22Rv1 (cell line): ENCODE results near the gene MAML3.

Source experiments
- H3K27ac ChIP-seq: fragments of 450-650 bp; 2 replicates; pipeline ENCODE4 v1.5.1; 2017
- CTCF ChIP-seq: fragments of 450-650 bp; IDR thresholded peaks from 2 replicates; pipeline ENCODE4 v1.5.1; 2017; ENCODE audit warnings: mild to moderate bottlenecking
- ZFX ChIP-seq: fragments of 450-650 bp; IDR thresholded peaks from 2 replicates; pipeline ENCODE4 v1.6.1; 2017; ENCODE audit warnings: antibody characterized with exemption, borderline replicate concordance

Gene MAML3

GRCh38 chr4:139760567-139760966 lies 393.4 kb downstream of the MAML3 start:
- TF ChIP-seq CTCF, result no peak
- no peak for TF ChIP-seq ZFX
- no peak overlapping the region for H3K27ac ChIP-seq

DNA sequence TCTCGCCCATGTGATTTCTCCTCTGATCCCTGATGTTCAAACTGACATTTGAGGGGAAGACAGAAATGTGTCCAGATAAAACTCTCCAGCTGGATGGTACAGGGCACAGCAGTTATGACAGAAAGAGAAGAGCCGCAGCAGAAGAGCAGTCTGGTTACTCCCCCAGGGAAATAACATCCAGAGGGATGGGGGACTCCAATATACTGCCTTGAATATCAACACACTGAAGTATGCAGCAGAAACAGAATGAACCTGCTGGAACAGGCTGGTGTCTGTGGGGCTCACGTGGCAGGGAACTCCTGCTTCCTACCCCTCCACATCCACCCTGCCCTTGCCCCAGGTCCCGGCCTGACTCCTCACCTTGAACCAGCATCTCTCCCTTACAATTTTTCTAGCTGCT lies 394.9 kb downstream of the MAML3 start:
- TF ChIP-seq CTCF, result no peak
- no peak for TF ChIP-seq ZFX
- no peak overlapping the region for H3K27ac ChIP-seq

DNA sequence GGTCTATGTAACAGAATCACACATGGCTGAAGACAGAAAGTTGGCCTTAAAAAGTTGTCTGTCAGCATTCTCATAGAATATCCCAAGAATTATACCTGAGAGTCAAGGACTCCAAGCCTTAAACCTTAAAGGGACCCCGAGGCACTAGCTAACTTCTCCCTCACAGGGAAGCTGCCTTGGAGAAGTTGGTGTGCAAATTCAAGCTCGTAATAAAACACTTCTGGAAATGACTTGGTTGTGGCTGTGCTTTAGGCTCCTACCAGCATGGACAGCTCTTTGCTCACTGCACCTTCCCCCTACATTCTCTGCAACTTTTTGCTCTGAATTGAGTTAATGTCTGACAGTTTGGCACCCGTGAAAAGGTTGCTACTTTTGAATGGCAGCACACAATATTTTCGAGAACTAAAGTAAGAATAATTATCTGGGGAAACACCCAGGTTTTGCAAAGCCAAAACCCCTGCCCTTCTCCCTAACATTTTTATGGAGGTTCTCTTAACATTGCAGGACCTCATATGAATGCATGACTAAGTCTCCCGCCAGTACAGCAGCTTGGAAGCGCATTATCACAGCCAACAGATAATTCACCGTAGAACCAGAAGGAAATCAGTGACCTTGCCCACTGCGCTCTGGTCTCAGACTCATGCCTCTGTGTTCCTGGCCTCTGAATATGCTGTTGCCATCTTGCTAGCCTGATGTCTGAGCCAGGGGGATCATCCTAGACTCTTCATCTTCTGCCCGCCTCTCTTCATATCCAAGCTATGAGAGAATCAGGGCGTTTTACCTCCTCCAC lies 397.4 kb downstream of the MAML3 start:
- no peak overlapping the region for H3K27ac ChIP-seq
- TF ChIP-seq ZFX (no peak), CTCF (no peak)

- TF ChIP-seq CTCF, result no peak
- TF ChIP-seq ZFX, result no peak
These were observed 399.0 kb downstream of the MAML3 start for GRCh38 chr4:139754938-139755337.

DNA sequence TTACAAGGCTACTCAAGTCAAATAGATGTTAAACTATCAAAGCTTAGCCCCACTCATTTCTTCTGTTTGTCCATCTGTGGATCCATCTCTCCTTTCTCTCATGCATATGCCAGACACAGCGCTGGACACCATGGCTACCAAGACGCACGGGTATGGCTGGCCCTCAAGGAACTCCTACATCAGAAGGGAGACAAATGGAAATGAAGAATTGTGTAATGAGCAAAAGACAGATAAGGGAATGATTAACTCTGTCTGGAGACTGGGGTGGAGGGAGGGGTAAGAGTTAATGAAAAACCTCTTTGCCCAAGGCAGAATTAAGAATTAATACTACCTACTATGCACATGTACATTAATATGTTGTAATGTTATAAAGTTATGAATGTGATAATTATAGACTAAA lies 400.3 kb downstream of the MAML3 start:
- TF ChIP-seq ZFX (no peak), CTCF (no peak)

More at GRCh38 chr4:139754938-139755337, 399.0 kb downstream of the MAML3 start:
- no peak overlapping the region for H3K27ac ChIP-seq

GRCh38 chr4:139749835-139750498 lies 404.0 kb downstream of the MAML3 start:
- no peak overlapping the region for H3K27ac ChIP-seq
- no peak for TF ChIP-seq CTCF
- TF ChIP-seq ZFX, result no peak

More for the DNA sequence above, 400.3 kb downstream of the MAML3 start:
- H3K27ac ChIP-seq, result no peak overlapping the region

DNA sequence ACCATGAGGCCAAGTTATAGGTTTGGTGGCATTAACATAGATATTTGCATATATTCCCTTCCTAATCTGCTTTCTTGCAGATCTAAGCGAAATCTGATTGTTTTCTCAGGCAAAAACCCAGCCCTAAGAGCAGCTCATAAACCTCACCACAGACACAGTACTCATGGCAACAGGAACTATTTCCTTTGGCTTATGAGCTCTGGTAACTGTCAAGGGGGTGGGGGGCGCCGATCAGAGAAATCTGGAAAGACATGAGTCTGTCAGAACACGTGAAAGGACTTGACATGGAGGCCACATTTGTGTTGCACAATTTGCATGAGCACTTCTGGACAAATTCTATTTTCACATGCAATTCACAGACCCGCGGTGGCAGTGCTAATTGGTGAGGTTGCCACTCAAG lies 404.6 kb downstream of the MAML3 start:
- H3K27ac ChIP-seq, result no peak overlapping the region
- TF ChIP-seq CTCF, result no peak
- TF ChIP-seq ZFX, result no peak
